H9 (cell line): ENCODE results near the gene HOXC12. TPM values are rescaled to one million over a fixed set of nuclear protein-coding genes. Genes with fewer than 3 reads are reported as not detected.

ENCODE experiments used
- DNase-seq: peaks from one replicate; pipeline ENCODE4 v3.0.0-alpha.2; 2017
- H2AFZ ChIP-seq: one replicate; pipeline ENCODE4 v1.6.1; 2013; ENCODE audit warnings: mild to moderate bottlenecking, low read length, control low read depth, moderate library complexity
- H2AK5ac ChIP-seq: 2 replicates; pipeline ENCODE4 v1.6.1; 2013; ENCODE audit warnings: low read length, control low read depth, mixed read lengths; ENCODE audit not compliant: insufficient read length
- H2BK120ac ChIP-seq: one replicate; pipeline ENCODE4 v1.6.1; 2013; ENCODE audit warnings: low read depth, mild to moderate bottlenecking, low read length, control low read depth, inconsistent platforms; ENCODE audit not compliant: poor library complexity, severe bottlenecking
- H2BK12ac ChIP-seq: 2 replicates; pipeline ENCODE4 v1.6.1; 2013; ENCODE audit warnings: low read length, control low read depth, mixed read lengths, low read depth; ENCODE audit not compliant: insufficient read length
- H2BK15ac ChIP-seq: 2 replicates; pipeline ENCODE4 v1.6.1; 2013; ENCODE audit warnings: low read depth, low read length, control low read depth
- H2BK20ac ChIP-seq: one replicate; pipeline ENCODE4 v1.6.1; 2013; ENCODE audit warnings: low read depth, mild to moderate bottlenecking, low read length, control low read depth, inconsistent platforms; ENCODE audit not compliant: poor library complexity, severe bottlenecking
- H2BK5ac ChIP-seq: 2 replicates; pipeline ENCODE4 v1.6.1; 2013; ENCODE audit warnings: low read length, control low read depth, mixed read lengths; ENCODE audit not compliant: insufficient read length
- H3K14ac ChIP-seq: 2 replicates; pipeline ENCODE4 v1.6.1; 2013; ENCODE audit warnings: low read length, control low read depth; ENCODE audit not compliant: insufficient read depth
- H3K18ac ChIP-seq: 2 replicates; pipeline ENCODE4 v1.6.1; 2013; ENCODE audit warnings: low read depth, mild to moderate bottlenecking, mixed read lengths, low read length, control low read depth; ENCODE audit not compliant: insufficient read length
- H3K23ac ChIP-seq: 2 replicates; pipeline ENCODE4 v1.6.1; 2013; ENCODE audit warnings: low read length, control low read depth, mixed read lengths, low read depth; ENCODE audit not compliant: insufficient read length
- H3K23me2 ChIP-seq: 2 replicates; pipeline ENCODE4 v1.6.1; 2013; ENCODE audit warnings: low read depth, mild to moderate bottlenecking, mixed read lengths, low read length, control low read depth; ENCODE audit not compliant: insufficient read length, poor library complexity, severe bottlenecking
- H3K27ac ChIP-seq: 2 replicates; pipeline ENCODE4 v1.5.1; 2013; ENCODE audit warnings: low read length, control low read depth, mixed read lengths, low read depth; ENCODE audit not compliant: insufficient read length
- H3K27me3 ChIP-seq: 2 replicates; pipeline ENCODE4 v1.6.1; 2013; ENCODE audit warnings: low read length, control low read depth, inconsistent platforms; ENCODE audit not compliant: insufficient read depth
- H3K4ac ChIP-seq: 2 replicates; pipeline ENCODE4 v1.6.1; 2013; ENCODE audit warnings: low read depth, mild to moderate bottlenecking, control low read depth, inconsistent platforms, low read length, moderate library complexity
- H3K4me1 ChIP-seq: 2 replicates; pipeline ENCODE4 v1.6.1; 2013; ENCODE audit warnings: low read length, control low read depth, inconsistent platforms; ENCODE audit not compliant: insufficient read depth
- H3K4me2 ChIP-seq: 2 replicates; pipeline ENCODE4 v1.6.1; 2013; ENCODE audit warnings: low read length, control low read depth, mixed read lengths; ENCODE audit not compliant: insufficient read length, insufficient read depth
- H3K56ac ChIP-seq: 2 replicates; pipeline ENCODE4 v1.6.1; 2013; ENCODE audit warnings: low read depth, mild to moderate bottlenecking, mixed read lengths, low read length, control low read depth; ENCODE audit not compliant: insufficient read length
- H3K79me1 ChIP-seq: 2 replicates; pipeline ENCODE4 v1.6.1; 2013; ENCODE audit warnings: low read depth, mild to moderate bottlenecking, moderate library complexity, low read length, control low read depth, inconsistent platforms; ENCODE audit not compliant: insufficient read depth, poor library complexity, severe bottlenecking
- H3K79me2 ChIP-seq: 2 replicates; pipeline ENCODE4 v1.6.1; 2013; ENCODE audit warnings: low read length, control low read depth, inconsistent platforms; ENCODE audit not compliant: insufficient read depth
- H3K9ac ChIP-seq: 2 replicates; pipeline ENCODE4 v1.6.1; 2013; ENCODE audit warnings: low read length, control low read depth, mixed read lengths; ENCODE audit not compliant: insufficient read length; ENCODE audit errors: extremely low read depth
- H3K9me3 ChIP-seq: one replicate; pipeline ENCODE4 v1.6.1; 2013; ENCODE audit warnings: low read depth, low read length, inconsistent platforms; ENCODE audit not compliant: control insufficient read depth
- H3T11ph ChIP-seq: one replicate; pipeline ENCODE4 v1.6.1; 2013; ENCODE audit warnings: mild to moderate bottlenecking, low read length, control low read depth, inconsistent platforms
- H4K20me1 ChIP-seq: one replicate; pipeline ENCODE4 v1.6.1; 2013; ENCODE audit not compliant: control insufficient read depth, insufficient read length, insufficient read depth
- H4K5ac ChIP-seq: 2 replicates; pipeline ENCODE4 v1.6.1; 2013; ENCODE audit warnings: low read depth, mild to moderate bottlenecking, mixed read lengths, low read length, control low read depth; ENCODE audit not compliant: insufficient read length
- H4K8ac ChIP-seq: replicated peaks from 2 replicates; pipeline ENCODE4 v1.6.1; 2013; ENCODE audit warnings: low read length, control low read depth, mixed read lengths, low read depth; ENCODE audit not compliant: insufficient read length
- H4K91ac ChIP-seq: 2 replicates; pipeline ENCODE4 v1.6.1; 2013; ENCODE audit warnings: low read depth, mild to moderate bottlenecking, moderate library complexity, mixed read lengths, low read length, control low read depth; ENCODE audit not compliant: insufficient read length
- H3K27ac Mint-ChIP-seq, 3 experiments: 2 replicates in 2 of 3; 3 replicates in 1 of 3; pipeline ENCODE4 v1.8.0; 2020 to 2021; ENCODE audit warnings: mixed read lengths in 3 of 3, mild to moderate bottlenecking in 1 of 3, moderate library complexity in 1 of 3
- H3K27me3 Mint-ChIP-seq: 2 replicates; pipeline ENCODE4 v1.8.0; 2021; ENCODE audit warnings: low read depth, mild to moderate bottlenecking, moderate library complexity, mixed read lengths
- H3K36me3 Mint-ChIP-seq, 3 experiments: 2 replicates in 2 of 3; 3 replicates in 1 of 3; pipeline ENCODE4 v1.8.0; 2020 to 2021; ENCODE audit warnings: low read depth in 3 of 3, mixed read lengths in 3 of 3; ENCODE audit not compliant: insufficient read depth in 1 of 3
- H3K4me1 Mint-ChIP-seq, 2 experiments: 2 replicates each; pipeline ENCODE4 v1.8.0; 2020; ENCODE audit warnings: mixed read lengths in 2 of 2
- H3K4me3 Mint-ChIP-seq, 2 experiments: 2 replicates in 1 of 2; 3 replicates in 1 of 2; pipeline ENCODE4 v1.8.0; 2020 to 2021; ENCODE audit warnings: mild to moderate bottlenecking in 2 of 2, mixed read lengths in 2 of 2, moderate library complexity in 1 of 2
- H3K9me3 Mint-ChIP-seq, 2 experiments: 2 replicates in 1 of 2; 3 replicates in 1 of 2; pipeline ENCODE4 v1.8.0; 2020; ENCODE audit warnings: mild to moderate bottlenecking in 2 of 2, mixed read lengths in 2 of 2, moderate library complexity in 1 of 2
- CTCF ChIP-seq: fragments of 200-600 bp; sonication (generic); conservative IDR thresholded peaks from 3 replicates; pipeline ENCODE4 v1.8.0; 2021; ENCODE audit warnings: antibody characterized with exemption, mild to moderate bottlenecking
- whole genome bisulfite sequencing: extraction: QIAGEN DNeasy Blood & Tissue Kit; methylation state at CpG from one replicate; pipeline ENCODE4 v1.1.7; 2013; ENCODE audit warnings: missing lambda C conversion rate, low lambda C conversion rate, mixed read lengths; ENCODE audit not compliant: insufficient read length; ENCODE audit errors: extremely low coverage; 5-methylcytosine and 5-hydroxymethylcytosine counted together
- total RNA-seq: library from RNA; stranded (reverse); gene quantifications from 2 replicates; pipeline ENCODE4 v1.2.1, GENCODE V29; 2021

HOXC12 gene
- total RNA-seq, 1 experiment from 2014 or later: not detected

DNA sequence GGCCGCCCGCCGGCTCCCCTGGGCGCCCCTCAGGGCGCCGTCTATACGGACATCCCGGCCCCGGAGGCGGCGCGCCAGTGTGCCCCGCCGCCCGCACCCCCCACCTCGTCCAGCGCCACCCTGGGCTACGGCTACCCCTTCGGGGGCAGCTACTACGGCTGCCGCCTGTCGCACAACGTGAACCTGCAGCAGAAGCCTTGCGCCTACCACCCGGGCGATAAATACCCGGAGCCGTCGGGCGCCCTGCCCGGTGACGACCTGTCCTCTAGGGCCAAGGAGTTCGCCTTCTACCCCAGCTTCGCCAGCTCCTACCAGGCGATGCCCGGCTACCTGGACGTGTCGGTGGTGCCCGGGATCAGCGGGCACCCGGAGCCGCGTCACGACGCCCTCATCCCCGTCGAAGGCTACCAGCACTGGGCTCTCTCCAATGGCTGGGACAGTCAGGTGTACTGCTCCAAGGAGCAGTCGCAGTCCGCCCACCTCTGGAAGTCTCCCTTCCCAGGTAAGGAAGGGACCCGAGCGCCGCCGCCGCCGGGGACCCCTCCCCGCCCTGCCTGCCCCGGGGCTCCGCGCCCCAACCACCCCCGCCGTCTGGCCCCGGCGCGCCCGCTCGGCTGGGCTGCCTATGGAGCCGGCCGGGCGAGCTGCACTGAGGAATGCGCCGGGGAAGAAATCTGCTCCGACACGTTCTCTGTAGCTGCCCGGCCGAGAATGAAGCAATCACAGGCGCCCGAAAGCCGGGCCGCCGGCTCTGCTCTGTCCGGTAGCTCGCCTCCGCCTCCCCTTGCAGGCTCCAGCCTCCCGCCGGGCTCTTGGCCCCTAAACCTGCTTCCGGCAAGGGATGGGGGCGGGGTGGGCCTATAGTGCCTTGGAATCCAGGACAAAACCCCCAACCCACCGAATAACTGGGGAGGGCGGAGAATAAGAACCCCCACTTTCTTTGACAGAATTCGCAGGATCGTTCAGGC lies 15.3 kb upstream of the HOXC12 start:
- H3K27me3 ChIP-seq: peaks cover 92% of the 10 kb centered on the region
- no peak for TF ChIP-seq CTCF
- no peaks in the 10 kb centered on the region for H3K79me2 ChIP-seq
- no peak overlapping the region for H3K56ac ChIP-seq
- no peak overlapping the region for H4K91ac ChIP-seq
- H2AFZ ChIP-seq: no peak overlapping the region
- no peak overlapping the region for H3K27ac ChIP-seq
- H3K4me2 ChIP-seq: no peak overlapping the region
- no peak overlapping the region for H2BK5ac ChIP-seq
- no CpG with 5 or more reads among the region's 91 CpGs for WGBS
- Mint-ChIP-seq H3K4me1 (peaks cover 0 to 19% of the 10 kb centered on the region in 2 experiments; a peak in 3 of 4 replicates), H3K27me3 (peaks cover 98% of the 10 kb centered on the region), H3K9me3 (peaks cover 3 to 6% of the 10 kb centered on the region in 2 experiments), H3K27ac (no peak overlapping the region), H3K4me3 (peak overlapping the region; percentile 29 to 67), H3K36me3 (no peaks in the 10 kb centered on the region)
- H3K14ac ChIP-seq: no peak overlapping the region
- H2BK20ac ChIP-seq: no peak overlapping the region
- no peaks in the 10 kb centered on the region for H3K4me1 ChIP-seq
- H2BK12ac ChIP-seq: no peak overlapping the region
- no peak overlapping the region for H3K9ac ChIP-seq
- H4K8ac ChIP-seq: no peak overlapping the region
- no peak overlapping the region for H3K4ac ChIP-seq
- no peak overlapping the region for H2AK5ac ChIP-seq
- H3K23ac ChIP-seq: no peak overlapping the region
- H3K9me3 ChIP-seq: no peaks in the 10 kb centered on the region
- no peaks in the 10 kb centered on the region for H4K20me1 ChIP-seq
- no peak overlapping the region for H2BK15ac ChIP-seq
- DNase-seq: peak; percentile 65
- no peak overlapping the region for H2BK120ac ChIP-seq
- no peaks in the 10 kb centered on the region for H3K23me2 ChIP-seq
- H4K5ac ChIP-seq: no peak overlapping the region
- no peak overlapping the region for H3K18ac ChIP-seq
- H3K79me1 ChIP-seq: no peaks in the 10 kb centered on the region
- no peak overlapping the region for H3T11ph ChIP-seq
